H1 (cell line): ENCODE data around the gene CDK12. TPM values are rescaled to one million over a fixed set of nuclear protein-coding genes. Genes with fewer than 3 reads are reported as not detected.

Source experiments
- CTCF ChIA-PET: fragments of 300-600 bp; sonication (Branson Sonifier 250); formaldehyde crosslinking; loops from one replicate; lab custom pipeline; 2021; ENCODE audit not compliant: partially characterized antibody; lab: Charles Lee
- POLR2A ChIA-PET: fragments of 300-600 bp; sonication (Branson Sonifier 250); formaldehyde crosslinking; loops from one replicate; lab custom pipeline; 2021; ENCODE audit warnings: inconsistent platforms; ENCODE audit not compliant: partially characterized antibody; lab: Charles Lee
- DNase-seq, 2 experiments: peaks; one replicate each; pipeline versions ENCODE4 v3.0.0 to v3.0.0-alpha.2; 2010 to 2022; ENCODE audit warnings: low spot score in 2 of 2, low read depth in 1 of 2, mixed read lengths in 1 of 2
- FAIRE-seq: peaks from 2 replicates; lab custom pipeline; 2011; peaks lifted over from hg19 to GRCh38; lab: Jason Lieb, UNC
- H2AFZ ChIP-seq: 2 replicates; pipeline ENCODE4 v1.8.1; 2012; ENCODE audit warnings: low read length, inconsistent platforms
- H2AK5ac ChIP-seq: 2 replicates; pipeline ENCODE4 v1.6.1; 2013; ENCODE audit warnings: low read depth, low read length
- H2BK120ac ChIP-seq: replicated peaks from 2 replicates; pipeline ENCODE3; 2013; ENCODE audit warnings: low read depth, low read length, inconsistent platforms
- H2BK12ac ChIP-seq: 2 replicates; pipeline ENCODE4 v1.6.1; 2013; ENCODE audit warnings: low read depth, low read length
- H2BK15ac ChIP-seq: 2 replicates; pipeline ENCODE4 v1.6.1; 2013; ENCODE audit warnings: low read length
- H2BK20ac ChIP-seq: 2 replicates; pipeline ENCODE4 v1.6.1; 2013; ENCODE audit warnings: low read length
- H2BK5ac ChIP-seq: 2 replicates; pipeline ENCODE4 v1.6.1; 2013; ENCODE audit warnings: low read depth, low read length
- H3K14ac ChIP-seq: 2 replicates; pipeline ENCODE4 v1.6.1; 2013; ENCODE audit warnings: inconsistent platforms; ENCODE audit not compliant: insufficient read length
- H3K18ac ChIP-seq: 2 replicates; pipeline ENCODE4 v1.6.1; 2013; ENCODE audit warnings: low read length; ENCODE audit errors: extremely low read depth
- H3K23ac ChIP-seq: 2 replicates; pipeline ENCODE4 v1.6.1; 2013; ENCODE audit warnings: inconsistent platforms; ENCODE audit not compliant: insufficient read length
- H3K23me2 ChIP-seq: 2 replicates; pipeline ENCODE4 v1.6.1; 2013; ENCODE audit warnings: low read depth, low read length
- H3K27ac ChIP-seq: 2 replicates; pipeline ENCODE4 v1.6.1; 2011; ENCODE audit warnings: low read depth, low read length, inconsistent platforms
- H3K27me3 ChIP-seq, 4 experiments: replicated peaks in 1 of 4; 1 replicate in 1 of 4; 2 replicates in 3 of 4; pipeline versions ENCODE4 v1.6.1 to v1.8.1; 2011 to 2013; ENCODE audit warnings: low read length in 3 of 4, mild to moderate bottlenecking in 3 of 4, inconsistent platforms in 2 of 4, mixed read lengths in 2 of 4, moderate library complexity in 1 of 4; ENCODE audit not compliant: control insufficient read depth in 3 of 4, insufficient read depth in 3 of 4; ENCODE audit errors: extremely low read depth in 1 of 4
- H3K36me3 ChIP-seq, 4 experiments: 2 replicates each; pipeline versions ENCODE4 v1.6.1 to v1.8.1; 2011 to 2013; ENCODE audit warnings: mild to moderate bottlenecking in 4 of 4, low read length in 3 of 4, moderate library complexity in 2 of 4, control low read depth in 1 of 4, inconsistent platforms in 1 of 4; ENCODE audit not compliant: insufficient read depth in 4 of 4, control insufficient read depth in 2 of 4
- H3K4ac ChIP-seq: replicated peaks from 2 replicates; pipeline ENCODE3; 2013; ENCODE audit warnings: low read length, low read depth, mixed read lengths, inconsistent platforms; ENCODE audit not compliant: insufficient read length
- H3K4me1 ChIP-seq, 4 experiments: replicated peaks in 1 of 4; 1 replicate in 1 of 4; 2 replicates in 3 of 4; pipeline versions ENCODE4 v1.6.1 to v1.8.1; 2011 to 2013; ENCODE audit warnings: low read length in 3 of 4, inconsistent platforms in 2 of 4, mixed read lengths in 1 of 4; ENCODE audit not compliant: insufficient read depth in 4 of 4, control insufficient read depth in 3 of 4
- H3K4me2 ChIP-seq, 2 experiments: 2 replicates each; pipeline versions ENCODE4 v1.6.1 to v1.8.1; 2011 to 2013; ENCODE audit warnings: low read depth in 2 of 2, low read length in 2 of 2, control low read depth in 1 of 2, inconsistent platforms in 1 of 2, mild to moderate bottlenecking in 1 of 2; ENCODE audit not compliant: insufficient read depth in 1 of 2
- H3K4me3 ChIP-seq, 4 experiments: fragments of 200-600, 300-600 bp in 1 of 4; sonication (generic), shearing (Covaris generic), sonication (Bioruptor Twin) in 1 of 4; 2 replicates each; pipeline versions ENCODE4 v1.5.1 to v1.8.1; 2011 to 2016; ENCODE audit warnings: low read length in 4 of 4, low read depth in 3 of 4, control low read depth in 2 of 4, inconsistent platforms in 2 of 4, mild to moderate bottlenecking in 2 of 4, mixed read lengths in 1 of 4, moderate library complexity in 1 of 4; ENCODE audit not compliant: insufficient read depth in 2 of 4; ENCODE audit errors: extremely low read depth in 1 of 4
- H3K56ac ChIP-seq: replicated peaks from 2 replicates; pipeline ENCODE3; 2013; ENCODE audit warnings: low read depth, mild to moderate bottlenecking, mixed read lengths, low read length, inconsistent platforms; ENCODE audit not compliant: insufficient read length
- H3K79me1 ChIP-seq: 2 replicates; pipeline ENCODE4 v1.6.1; 2013; ENCODE audit warnings: low read depth, low read length, control low read depth
- H3K79me2 ChIP-seq, 2 experiments: 2 replicates each; pipeline versions ENCODE4 v1.6.1 to v1.8.1; 2012 to 2013; ENCODE audit warnings: low read length in 2 of 2, mild to moderate bottlenecking in 2 of 2, inconsistent platforms in 1 of 2; ENCODE audit not compliant: insufficient read depth in 2 of 2, control insufficient read depth in 1 of 2
- H3K9ac ChIP-seq, 4 experiments: replicated peaks in 1 of 4; 1 replicate in 1 of 4; 2 replicates in 3 of 4; pipeline versions ENCODE4 v1.6.1 to v1.8.1; 2011 to 2013; ENCODE audit warnings: low read depth in 3 of 4, low read length in 3 of 4, control low read depth in 2 of 4, mild to moderate bottlenecking in 2 of 4, moderate library complexity in 2 of 4, inconsistent platforms in 1 of 4; ENCODE audit errors: extremely low read depth in 1 of 4
- H3K9me3 ChIP-seq, 2 experiments: 2 replicates each; pipeline versions ENCODE4 v1.6.1 to v1.8.1; 2012 to 2013; ENCODE audit warnings: mild to moderate bottlenecking in 2 of 2, moderate library complexity in 2 of 2, control low read depth in 1 of 2, inconsistent platforms in 1 of 2, low read depth in 1 of 2, low read length in 1 of 2, mixed read lengths in 1 of 2; ENCODE audit not compliant: insufficient read depth in 2 of 2
- H4K20me1 ChIP-seq, 2 experiments: replicated peaks in 1 of 2; 2 replicates each; pipeline versions ENCODE3 to v1.8.1; 2011 to 2013; ENCODE audit warnings: inconsistent platforms in 2 of 2, low read length in 2 of 2, mild to moderate bottlenecking in 1 of 2; ENCODE audit not compliant: insufficient read depth in 2 of 2, control insufficient read depth in 1 of 2
- H4K5ac ChIP-seq: 2 replicates; pipeline ENCODE4 v1.6.1; 2013; ENCODE audit warnings: low read length, low read depth, mixed read lengths, inconsistent platforms; ENCODE audit not compliant: insufficient read length
- H4K8ac ChIP-seq: 2 replicates; pipeline ENCODE4 v1.8.0; 2013; ENCODE audit warnings: mild to moderate bottlenecking, moderate library complexity, low read length, inconsistent platforms; ENCODE audit not compliant: insufficient read depth; ENCODE audit errors: extremely low read depth
- H4K91ac ChIP-seq: replicated peaks from 2 replicates; pipeline ENCODE3; 2013; ENCODE audit warnings: low read length, mixed read lengths, inconsistent platforms; ENCODE audit not compliant: insufficient read length
- ASH2L ChIP-seq: fragments of 200-600, 300-600 bp; sonication (generic); IDR thresholded peaks from one replicate; pipeline ENCODE4 v1.7.1; 2017; ENCODE audit warnings: low read length
- ATF2 ChIP-seq: IDR thresholded peaks from 2 replicates; pipeline ENCODE4 v1.6.1; 2012; ENCODE audit warnings: low read length, inconsistent platforms
- CTBP2 ChIP-seq: IDR thresholded peaks from 2 replicates; pipeline ENCODE4 v1.7.0; 2011; ENCODE audit warnings: borderline replicate concordance, mild to moderate bottlenecking, moderate library complexity, mixed read lengths, low read length; ENCODE audit not compliant: insufficient read depth, insufficient read length
- GABPA ChIP-seq: IDR thresholded peaks from 2 replicates; pipeline ENCODE4 v1.6.1; 2011; ENCODE audit warnings: mild to moderate bottlenecking, low read length, moderate library complexity, borderline replicate concordance; ENCODE audit not compliant: insufficient read depth
- HDAC6 ChIP-seq: IDR thresholded peaks from one replicate; pipeline ENCODE4 v1.7.1; 2012; ENCODE audit warnings: low read depth, mild to moderate bottlenecking, inconsistent platforms, low read length, moderate library complexity
- JUN ChIP-seq: IDR thresholded peaks from 2 replicates; pipeline ENCODE4 v1.6.1; 2011; ENCODE audit warnings: low read depth, mild to moderate bottlenecking, improper control_type of control experiment, low read length
- NRF1 ChIP-seq: IDR thresholded peaks from 2 replicates; pipeline ENCODE4 v1.6.1; 2011; ENCODE audit warnings: mild to moderate bottlenecking, low read depth, low read length, improper control_type of control experiment
- RFX5 ChIP-seq: IDR thresholded peaks from 2 replicates; pipeline ENCODE4 v1.6.1; 2011; ENCODE audit warnings: low read depth, low read length, improper control_type of control experiment, borderline replicate concordance
- SIX5 ChIP-seq: IDR thresholded peaks from 2 replicates; pipeline ENCODE4 v1.6.1; 2011; ENCODE audit warnings: mild to moderate bottlenecking, low read depth, low read length
- SP2 ChIP-seq: IDR thresholded peaks from 2 replicates; pipeline ENCODE4 v1.6.1; 2012; ENCODE audit warnings: mild to moderate bottlenecking, low read length, inconsistent platforms
- SP4 ChIP-seq: IDR thresholded peaks from 2 replicates; pipeline ENCODE4 v1.6.1; 2012; ENCODE audit warnings: low read length, inconsistent platforms
- WGBS, 2 experiments: shearing (Covaris generic) in 1 of 2; methylation state at CpG; one replicate each; pipeline versions ENCODE4 v1.1.6 to v1.1.7; 2013 to 2015; ENCODE audit warnings: low lambda C conversion rate in 2 of 2, mixed read lengths in 2 of 2, inconsistent platforms in 1 of 2, low coverage in 1 of 2, missing lambda C conversion rate in 1 of 2; ENCODE audit not compliant: insufficient replicate concordance in 2 of 2, insufficient coverage in 1 of 2, insufficient read length in 1 of 2; ENCODE audit errors: extremely low coverage in 1 of 2, missing lambda C conversion rate in 1 of 2; 5-methylcytosine and 5-hydroxymethylcytosine counted together
- polyA plus RNA-seq, 7 experiments: library from polyadenylated mRNA; depleted of rRNA in 3 of 7; stranded (reverse) in 5 of 7; unstranded in 2 of 7; fragments of >200 nt in 5 of 7; fragments of 200-250 nt in 2 of 7; gene quantifications; 1 replicate in 5 of 7; 2 replicates in 1 of 7; 4 replicates in 1 of 7; pipeline versions ENCODE4 v1.2.1 to v1.2.3, GENCODE V29; 2011 to 2013; ENCODE audit warnings: missing spikeins in 2 of 7, mixed read lengths in 2 of 7
- total RNA-seq: library from RNA; stranded (reverse); fragmentation: NEBNext Ultra II Directional; extraction: Animal tissue kit (Norgen Biotek cat#: 25700); gene quantifications from 2 replicates; pipeline ENCODE4 v1.2.1, GENCODE V29; 2021
- TF ChIP-seq, protein P1 (sequence below): IDR thresholded peaks from 2 replicates; pipeline ENCODE4 v1.6.1; 2012; ENCODE audit warnings: inconsistent platforms

CDK12 gene
- total and polyA plus RNA-seq, 2 of the 8 experiments (the other 6 are each of a cell fraction or from before 2014, with no cell fraction given): 14.8 to 70.3 TPM

DNA sequence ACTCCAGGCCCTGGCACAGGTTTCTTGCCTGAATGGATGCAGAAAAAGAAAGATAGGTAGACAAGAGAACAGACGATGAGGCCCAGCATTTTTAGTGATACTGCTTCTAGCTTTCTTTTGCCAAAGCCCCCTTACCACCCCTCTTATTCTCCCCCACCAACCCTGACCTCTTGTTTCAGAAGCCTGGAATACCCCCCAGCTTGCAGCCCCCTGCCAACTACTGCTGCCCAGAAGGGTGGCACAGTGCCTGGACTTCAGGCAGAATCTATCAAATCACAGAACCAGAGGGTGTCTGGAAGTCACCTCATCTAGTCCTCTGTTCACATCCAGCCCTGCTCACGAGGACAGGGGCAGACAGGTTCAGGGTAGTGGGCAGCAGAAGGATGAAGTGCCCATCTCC is 110.8 kb downstream of the CDK12 start:
- no peak overlapping the region for H4K91ac ChIP-seq
- H2BK20ac ChIP-seq: no peak overlapping the region
- no peak overlapping the region for H3K4ac ChIP-seq
- H2BK12ac ChIP-seq: no peak overlapping the region
- no peak overlapping the region for H2AFZ ChIP-seq
- H4K5ac ChIP-seq: no peak overlapping the region
- no peaks in the 10 kb centered on the region; a peak in 1 of 8 replicates for H3K36me3 ChIP-seq
- peaks cover 2% of the 10 kb centered on the region; the same call in 1 of the 2 replicates for H3K23me2 ChIP-seq
- H2BK5ac ChIP-seq: no peak overlapping the region
- DNase-seq (no peak), FAIRE-seq (no peak)
- ChIA-PET POLR2A (interaction anchor here (1.2 kb wide), 1 partner anchor 8 kb away, joined by 3 read pairs; no protein-coding TSS in a partner anchor), CTCF (interaction anchor here (0.9 to 3.7 kb wide), 4 partner anchors 11 to 50 kb away, joined by 3 to 22 read pairs (median 3); no protein-coding TSS in a partner anchor)
- H3K56ac ChIP-seq: no peak overlapping the region
- no peak overlapping the region for H2BK120ac ChIP-seq
- no peak overlapping the region for H3K23ac ChIP-seq
- no peaks in the 10 kb centered on the region for H3K79me2 ChIP-seq
- H4K8ac ChIP-seq: no peak overlapping the region
- WGBS, 2 experiments: 77% methylated on average over 2 of the region's 2 CpGs; no CpG with 5 or more reads in 1 of the 2 experiments
- H3K27ac ChIP-seq: no peak overlapping the region
- H3K9ac ChIP-seq: no peak overlapping the region
- H3K18ac ChIP-seq: no peak overlapping the region
- H2AK5ac ChIP-seq: no peak overlapping the region
- no peak overlapping the region for H2BK15ac ChIP-seq
- H3K4me2 ChIP-seq: no peak overlapping the region; a peak in 1 of 4 replicates
- H3K4me1 ChIP-seq: peaks cover 0 to 6% (median 2%) of the 10 kb centered on the region in 4 experiments; a peak in 4 of 7 replicates
- H3K4me3 ChIP-seq: no peak overlapping the region
- no peaks in the 10 kb centered on the region for H4K20me1 ChIP-seq
- no peak overlapping the region for H3K14ac ChIP-seq
- H3K79me1 ChIP-seq: no peaks in the 10 kb centered on the region
- no peaks in the 10 kb centered on the region for H3K9me3 ChIP-seq
- H3K27me3 ChIP-seq: peaks cover 0 to 2% (median 0%) of the 10 kb centered on the region in 4 experiments; a peak in 3 of 7 replicates
- TF ChIP-seq SIX5 (no peak), HDAC6 (no peak), NRF1 (no peak), ASH2L (no peak), CTBP2 (no peak), ATF2 (no peak), SP2 (no peak), RFX5 (no peak), GABPA (no peak), SP4 (no peak), JUN (no peak)
- TF ChIP-seq, protein P1, sequence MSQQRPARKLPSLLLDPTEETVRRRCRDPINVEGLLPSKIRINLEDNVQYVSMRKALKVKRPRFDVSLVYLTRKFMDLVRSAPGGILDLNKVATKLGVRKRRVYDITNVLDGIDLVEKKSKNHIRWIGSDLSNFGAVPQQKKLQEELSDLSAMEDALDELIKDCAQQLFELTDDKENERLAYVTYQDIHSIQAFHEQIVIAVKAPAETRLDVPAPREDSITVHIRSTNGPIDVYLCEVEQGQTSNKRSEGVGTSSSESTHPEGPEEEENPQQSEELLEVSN: no peak
